Trophoblast cell (in vitro differentiated cells and primary cell): ENCODE results near the gene FADS6.

Source experiments
- DNase-seq, 2 donors: peaks; one replicate each; pipeline ENCODE4 v3.0.0-alpha.2; 2016
- H2AFZ ChIP-seq: 2 replicates; pipeline ENCODE4 v1.6.1; 2013; ENCODE audit warnings: low read length, moderate library complexity, mild to moderate bottlenecking; ENCODE audit not compliant: insufficient read depth, poor library complexity
- H2AK5ac ChIP-seq: 2 replicates; pipeline ENCODE4 v1.6.1; 2013; ENCODE audit warnings: mild to moderate bottlenecking, low read length
- H2BK120ac ChIP-seq: 2 replicates; pipeline ENCODE4 v1.6.1; 2013; ENCODE audit warnings: low read length, mild to moderate bottlenecking, moderate library complexity; ENCODE audit not compliant: insufficient read depth, poor library complexity
- H2BK12ac ChIP-seq: 2 replicates; pipeline ENCODE4 v1.6.1; 2013; ENCODE audit warnings: mild to moderate bottlenecking, low read length, moderate library complexity
- H2BK5ac ChIP-seq: 2 replicates; pipeline ENCODE4 v1.6.1; 2013; ENCODE audit warnings: low read length, low read depth, moderate library complexity, mild to moderate bottlenecking; ENCODE audit not compliant: poor library complexity
- H3K14ac ChIP-seq: 2 replicates; pipeline ENCODE4 v1.6.1; 2013; ENCODE audit warnings: mild to moderate bottlenecking, low read length
- H3K18ac ChIP-seq: 2 replicates; pipeline ENCODE4 v1.6.1; 2013; ENCODE audit warnings: mild to moderate bottlenecking, low read length
- H3K23ac ChIP-seq: 2 replicates; pipeline ENCODE4 v1.6.1; 2013; ENCODE audit warnings: low read length
- H3K27ac ChIP-seq: 2 replicates; pipeline ENCODE4 v1.5.1; 2013; ENCODE audit warnings: low read depth, mild to moderate bottlenecking, inconsistent platforms, low read length, moderate library complexity
- H3K27me3 ChIP-seq: 2 replicates; pipeline ENCODE4 v1.6.1; 2013; ENCODE audit warnings: inconsistent platforms, mild to moderate bottlenecking, low read length, moderate library complexity; ENCODE audit not compliant: insufficient read depth
- H3K36me3 ChIP-seq, 2 experiments: 1 replicate in 1 of 2; 2 replicates in 1 of 2; pipeline ENCODE4 v1.6.1; 2013; ENCODE audit warnings: low read length in 2 of 2, mild to moderate bottlenecking in 2 of 2, moderate library complexity in 1 of 2; ENCODE audit not compliant: insufficient read depth in 2 of 2, control insufficient read depth in 1 of 2
- H3K4ac ChIP-seq: 2 replicates; pipeline ENCODE4 v1.6.1; 2013; ENCODE audit warnings: low read depth, mild to moderate bottlenecking, low read length, moderate library complexity
- H3K4me1 ChIP-seq, 2 experiments: 1 replicate in 1 of 2; 2 replicates in 1 of 2; pipeline ENCODE4 v1.6.1; 2013; ENCODE audit warnings: low read length in 2 of 2, mild to moderate bottlenecking in 2 of 2, moderate library complexity in 1 of 2; ENCODE audit not compliant: insufficient read depth in 2 of 2, control insufficient read depth in 1 of 2
- H3K4me2 ChIP-seq: 2 replicates; pipeline ENCODE4 v1.6.1; 2013; ENCODE audit warnings: inconsistent platforms, mild to moderate bottlenecking, low read length, moderate library complexity
- H3K4me3 ChIP-seq: 2 replicates; pipeline ENCODE4 v1.5.1; 2013; ENCODE audit warnings: mild to moderate bottlenecking, low read depth, low read length, inconsistent platforms
- H3K79me1 ChIP-seq: one replicate; pipeline ENCODE4 v1.6.1; 2013; ENCODE audit warnings: low read length
- H3K79me2 ChIP-seq: 2 replicates; pipeline ENCODE4 v1.6.1; 2013; ENCODE audit warnings: low read length, mild to moderate bottlenecking; ENCODE audit not compliant: control insufficient read depth, insufficient read depth, poor library complexity
- H3K9ac ChIP-seq: 2 replicates; pipeline ENCODE4 v1.6.1; 2013; ENCODE audit warnings: mild to moderate bottlenecking, low read length
- H3K9me3 ChIP-seq: 2 replicates; pipeline ENCODE4 v1.6.1; 2013; ENCODE audit warnings: low read depth, mild to moderate bottlenecking, control low read depth, inconsistent platforms, low read length; ENCODE audit not compliant: insufficient read depth
- H4K12ac ChIP-seq: 2 replicates; pipeline ENCODE4 v1.6.1; 2013; ENCODE audit warnings: low read depth, mild to moderate bottlenecking, low read length, moderate library complexity
- H4K8ac ChIP-seq: 2 replicates; pipeline ENCODE4 v1.6.1; 2013; ENCODE audit warnings: low read depth, mild to moderate bottlenecking, low read length, moderate library complexity
- H4K91ac ChIP-seq: one replicate; pipeline ENCODE4 v1.6.1; 2013; ENCODE audit warnings: low read depth, mild to moderate bottlenecking, low read length, moderate library complexity
- WGBS: extraction: QIAGEN DNeasy Blood & Tissue Kit; methylation state at CpG from one replicate; pipeline ENCODE4 v1.1.7; 2013; ENCODE audit warnings: missing lambda C conversion rate; ENCODE audit not compliant: insufficient read length, insufficient coverage; ENCODE audit errors: extremely low coverage; 5-methylcytosine and 5-hydroxymethylcytosine counted together

Gene FADS6

DNA sequence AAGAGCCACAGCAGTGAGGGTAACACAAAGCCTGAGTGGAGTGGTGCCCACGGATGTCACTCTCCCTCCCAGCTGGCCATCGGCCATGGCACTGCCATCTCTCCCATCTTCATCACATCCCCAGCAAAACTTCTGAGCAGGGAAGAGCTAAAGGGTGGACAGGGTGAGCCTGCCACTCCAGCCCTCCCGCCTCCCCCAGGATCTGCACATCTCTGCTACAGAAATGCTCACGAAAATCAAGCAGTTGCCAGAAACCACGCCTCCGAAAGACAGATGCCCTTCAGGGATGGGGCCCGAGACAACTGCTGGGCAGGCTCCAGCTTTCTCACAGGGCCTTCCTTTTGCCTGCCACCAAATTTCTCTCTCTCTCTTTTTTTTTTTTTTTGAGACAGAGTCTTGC, 37.3 kb downstream of the FADS6 start:
- Histone ChIP-seq H3K18ac (no peak overlapping the region), H3K27me3 (peaks cover 52% of the 10 kb centered on the region), H3K27ac (no peak overlapping the region), H3K23ac (no peak overlapping the region), H4K8ac (no peak overlapping the region), H2BK120ac (no peak overlapping the region), H4K91ac (no peak overlapping the region), H3K4me2 (no peak overlapping the region), H3K9ac (no peak overlapping the region), H3K9me3 (peaks cover 18% of the 10 kb centered on the region), H3K4ac (no peak overlapping the region), H3K4me1 (peaks cover 0 to 5% of the 10 kb centered on the region in 2 experiments), H3K79me1 (no peaks in the 10 kb centered on the region), H3K79me2 (no peaks in the 10 kb centered on the region), H3K36me3 (no peaks in the 10 kb centered on the region), H2BK12ac (no peak overlapping the region), H3K4me3 (no peak overlapping the region), H2BK5ac (no peak overlapping the region), H2AFZ (no peak overlapping the region), H2AK5ac (no peak overlapping the region), H3K14ac (no peak overlapping the region), H4K12ac (no peak overlapping the region)
- no peak for DNase-seq
- WGBS, result no CpG with 5 or more reads among the region's 7 CpGs

DNA sequence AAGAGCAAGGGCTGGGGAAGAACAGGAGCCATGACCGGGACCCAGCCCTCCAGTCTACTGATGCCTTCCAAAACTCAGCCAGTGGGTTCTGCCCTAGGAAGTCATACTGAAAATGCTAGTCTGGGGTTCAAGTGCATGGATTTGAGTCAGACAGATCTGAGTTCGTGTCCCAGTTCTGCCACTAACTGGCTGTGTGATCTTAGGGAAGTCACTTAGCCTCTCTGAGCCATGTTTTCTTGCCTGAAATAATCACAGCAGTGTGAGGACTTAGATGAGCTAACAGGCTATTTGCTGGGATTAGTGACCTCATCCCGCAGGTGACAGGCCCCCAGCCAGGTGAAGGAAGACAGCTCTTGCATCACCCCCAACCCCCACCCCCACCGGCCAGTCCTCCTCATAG, 38.1 kb downstream of the FADS6 start:
- Histone ChIP-seq H3K4me3 (no peak overlapping the region), H3K14ac (no peak overlapping the region), H2BK120ac (no peak overlapping the region), H3K4me2 (no peak overlapping the region), H3K18ac (no peak overlapping the region), H3K9me3 (peaks cover 14% of the 10 kb centered on the region), H2BK12ac (no peak overlapping the region), H3K27ac (no peak overlapping the region), H3K79me2 (no peaks in the 10 kb centered on the region), H4K8ac (no peak overlapping the region), H2BK5ac (no peak overlapping the region), H3K79me1 (no peaks in the 10 kb centered on the region), H3K9ac (no peak overlapping the region), H3K4me1 (peaks cover 0 to 5% of the 10 kb centered on the region in 2 experiments), H2AK5ac (no peak overlapping the region), H3K27me3 (peaks cover 44% of the 10 kb centered on the region), H4K91ac (no peak overlapping the region), H3K4ac (no peak overlapping the region), H3K23ac (no peak overlapping the region), H3K36me3 (no peaks in the 10 kb centered on the region), H2AFZ (no peak overlapping the region), H4K12ac (no peak overlapping the region)
- DNase-seq, result peak in 1 of 2 donors; percentile 9
- WGBS, result no CpG with 5 or more reads among the region's 4 CpGs

DNA sequence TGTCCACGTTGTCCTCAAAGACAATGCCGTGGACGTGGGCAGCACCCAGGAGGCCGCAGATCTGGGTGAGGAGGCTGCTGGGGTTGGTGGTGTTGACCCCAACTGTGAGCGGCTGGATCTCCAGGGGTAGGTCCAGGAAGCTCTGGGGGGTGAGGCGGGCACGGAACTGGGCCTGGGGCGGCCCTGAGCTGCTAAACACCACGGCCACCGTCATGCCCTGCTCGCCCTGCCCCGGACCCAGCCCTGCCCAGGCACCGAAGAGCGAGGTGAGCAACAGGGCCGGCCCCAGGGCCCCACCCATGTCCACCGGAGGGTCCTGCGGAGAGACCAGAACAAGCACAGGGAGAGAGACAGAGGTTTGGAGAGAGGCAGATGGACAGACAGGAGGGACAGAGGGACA, 38.6 kb downstream of the FADS6 start:
- H3K4me2 ChIP-seq, result no peak overlapping the region
- no peak overlapping the region for H4K8ac ChIP-seq
- H3K4me3 ChIP-seq, result no peak overlapping the region
- no CpG with 5 or more reads among the region's 17 CpGs for WGBS
- no peak overlapping the region for H2AFZ ChIP-seq
- H2BK5ac ChIP-seq, result no peak overlapping the region
- no peak overlapping the region for H4K12ac ChIP-seq
- peaks cover 14% of the 10 kb centered on the region for H3K9me3 ChIP-seq
- no peak overlapping the region for H3K18ac ChIP-seq
- H3K27me3 ChIP-seq, result peaks cover 39% of the 10 kb centered on the region
- H3K27ac ChIP-seq, result no peak overlapping the region
- peaks cover 0 to 5% of the 10 kb centered on the region in 2 experiments for H3K4me1 ChIP-seq
- no peak overlapping the region for H2BK12ac ChIP-seq
- H3K14ac ChIP-seq, result no peak overlapping the region
- H3K23ac ChIP-seq, result no peak overlapping the region
- H4K91ac ChIP-seq, result no peak overlapping the region
- H2AK5ac ChIP-seq, result no peak overlapping the region
- no peak overlapping the region for H3K9ac ChIP-seq
- DNase-seq, result no peak
- H3K4ac ChIP-seq, result no peak overlapping the region
- H3K79me2 ChIP-seq, result no peaks in the 10 kb centered on the region
- no peaks in the 10 kb centered on the region for H3K79me1 ChIP-seq
- H2BK120ac ChIP-seq, result no peak overlapping the region
- no peaks in the 10 kb centered on the region for H3K36me3 ChIP-seq

DNA sequence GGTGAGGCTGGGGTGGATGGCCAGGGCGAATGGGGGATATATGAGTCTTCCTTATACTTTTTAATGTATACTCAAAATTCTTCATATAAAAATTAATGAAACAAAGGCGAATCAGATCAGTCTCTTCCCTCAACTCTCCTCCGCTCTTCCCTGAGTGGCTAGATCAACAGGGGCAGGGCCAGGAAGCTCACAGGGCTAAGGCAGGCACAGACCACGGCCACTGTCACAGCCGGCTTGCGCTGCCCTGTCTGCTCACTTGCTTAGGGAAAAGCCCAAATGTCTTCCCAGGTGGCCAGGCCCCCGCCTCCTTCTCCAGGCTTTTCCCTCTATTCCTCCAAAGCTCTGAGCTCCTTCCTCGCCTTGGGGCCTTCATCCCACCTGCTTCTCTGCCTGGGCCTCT, 39.8 kb downstream of the FADS6 start:
- WGBS, result no CpG with 5 or more reads among the region's 8 CpGs
- Histone ChIP-seq H3K23ac (no peak overlapping the region), H3K4me2 (no peak overlapping the region), H4K8ac (no peak overlapping the region), H2AK5ac (no peak overlapping the region), H2BK120ac (no peak overlapping the region), H4K91ac (no peak overlapping the region), H3K18ac (no peak overlapping the region), H3K9me3 (peaks cover 14% of the 10 kb centered on the region), H3K4ac (no peak overlapping the region), H3K9ac (no peak overlapping the region), H3K79me1 (no peaks in the 10 kb centered on the region), H3K4me3 (no peak overlapping the region), H3K27ac (no peak overlapping the region), H2BK5ac (no peak overlapping the region), H3K4me1 (peaks cover 0 to 5% of the 10 kb centered on the region in 2 experiments), H3K14ac (no peak overlapping the region), H4K12ac (no peak overlapping the region), H3K36me3 (no peaks in the 10 kb centered on the region), H2AFZ (no peak overlapping the region), H3K27me3 (peaks cover 31% of the 10 kb centered on the region), H2BK12ac (no peak overlapping the region), H3K79me2 (no peaks in the 10 kb centered on the region)
- DNase-seq, result no peak
